ENCODE measurements around the gene CDK3. TPM values are rescaled to one million over a fixed set of nuclear protein-coding genes. Genes with fewer than 3 reads are reported as not detected.
A peak's percentile ranks its signal among the peaks of the same experiment; 100 is the strongest.

CDK3 gene
- total and polyA plus RNA-seq, 9 of the 15 experiments (the other 6 are each of a cell fraction or from before 2014, with no cell fraction given), result 0.55 to 8.2 (median 4.7) TPM

- H3K4me3 ChIP-seq, result no peak overlapping the region
- intact Hi-C loops (cut with micrococcal nuclease) (loop anchor here (5.0 kb wide), 2 partner anchors 109 to 284 kb away; no protein-coding TSS in a partner anchor), in situ Hi-C loops (cut with MboI) (no loop called here)
- no peaks in the 10 kb centered on the region for H3K9me3 ChIP-seq (replicated peaks; ENCODE audit: control insufficient read depth, insufficient read depth, low read depth, low read length)
- no peak overlapping the region for H3K4me2 ChIP-seq (ENCODE audit: insufficient read depth, low read length)
- no TSS peak for BruUV-seq (replicated peaks)
- 10% methylated on average over 11 of the region's 15 CpGs for WGBS (ENCODE audit: insufficient coverage, low coverage, missing lambda C conversion rate)
- H3K9ac ChIP-seq (ENCODE audit: insufficient read depth in 1 of 2, low read depth in 2 of 2, low read length in 2 of 2), result peak overlapping the region in 1 of 2 experiments; percentile 68; a peak in 1 of 4 replicates
- no peaks in the 10 kb centered on the region for H3K79me2 ChIP-seq (ENCODE audit: control insufficient read depth, insufficient read depth, low read length)
- ChIA-PET POLR2A (interaction anchor here (0.6 to 1.5 kb wide), 3 partner anchors 8 to 31 kb away, joined by 3 to 7 read pairs (median 7); no protein-coding TSS in a partner anchor), CTCF (ENCODE audit: low intra/inter-chr PET ratio) (interaction anchor here (0.6 to 1.9 kb wide), 5 partner anchors 108 to 285 kb away, joined by 3 to 13 read pairs (median 4); no protein-coding TSS in a partner anchor)
- TF ChIP-seq ZNF197 (CRISPR knock-in tag; IDR thresholded peaks at IDR 0.05; ENCODE audit: low read depth) (no peak), ELK3 (CRISPR knock-in tag; IDR thresholded peaks at IDR 0.05) (no peak), U2AF2 (optimal IDR thresholded peaks at IDR 0.05; ENCODE audit: low read depth, low read length) (no peak), NFE2L1 (tag; IDR thresholded peaks at IDR 0.05; ENCODE audit: borderline replicate concordance, low read depth) (no peak)
- TF ChIP-seq, protein P1, sequence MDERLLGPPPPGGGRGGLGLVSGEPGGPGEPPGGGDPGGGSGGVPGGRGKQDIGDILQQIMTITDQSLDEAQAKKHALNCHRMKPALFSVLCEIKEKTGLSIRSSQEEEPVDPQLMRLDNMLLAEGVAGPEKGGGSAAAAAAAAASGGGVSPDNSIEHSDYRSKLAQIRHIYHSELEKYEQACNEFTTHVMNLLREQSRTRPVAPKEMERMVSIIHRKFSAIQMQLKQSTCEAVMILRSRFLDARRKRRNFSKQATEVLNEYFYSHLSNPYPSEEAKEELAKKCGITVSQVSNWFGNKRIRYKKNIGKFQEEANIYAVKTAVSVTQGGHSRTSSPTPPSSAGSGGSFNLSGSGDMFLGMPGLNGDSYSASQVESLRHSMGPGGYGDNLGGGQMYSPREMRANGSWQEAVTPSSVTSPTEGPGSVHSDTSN (CRISPR knock-in tag; IDR thresholded peaks at IDR 0.05; ENCODE audit: low read depth), result no peak
- TF ChIP-seq, protein P1 (tag; conservative IDR thresholded peaks at IDR 0.05; ENCODE audit: low read depth), result no peak
- H3K4me1 ChIP-seq (replicated peaks in 1 of 2; ENCODE audit: control insufficient read depth in 2 of 2, insufficient read depth in 2 of 2, low read length in 2 of 2), result peaks cover 0 to 49% of the 10 kb centered on the region in 2 experiments; a peak in 3 of 5 replicates
- 0 out of 2 replicates have a peak, but pooled peaks cover 8% of the 10 kb centered on the region for H4K20me1 ChIP-seq (replicated peaks; ENCODE audit: control insufficient read depth, insufficient read depth, low read length)
- H3K9me1 ChIP-seq (ENCODE audit: control insufficient read depth, insufficient read depth, low read length), result no peaks in the 10 kb centered on the region
- H3K36me3 ChIP-seq (ENCODE audit: control insufficient read depth, insufficient read depth, low read length), result no peaks in the 10 kb centered on the region
- no peak overlapping the region for H2AFZ ChIP-seq (ENCODE audit: low read depth, low read length)
- ATAC-seq (no peak), FAIRE-seq (no peak), DNase-seq (ENCODE audit: extremely low read depth in 1 of 4, low spot score in 3 of 4) (no peak)
- no peak overlapping the region for H3K27ac ChIP-seq (ENCODE audit: extremely low read depth, low read depth, low read length)
- peaks cover 40 to 76% of the 10 kb centered on the region in 2 experiments for H3K27me3 ChIP-seq (ENCODE audit: control insufficient read depth in 2 of 2, insufficient read depth in 2 of 2, low read length in 2 of 2)
Observed at GRCh38 chr17:76013377-76013932, 12.8 kb downstream of the CDK3 start.

All from K562 (cell line).